GM23248 (cell line): ENCODE measurements around the gene FHOD1.

Experiments used
- EZH2 ChIP-seq: fragments of 200-600 bp; sonication (generic); IDR thresholded peaks from 2 replicates; pipeline ENCODE4 v1.6.1; 2018; ENCODE audit warnings: antibody characterized with exemption, mild to moderate bottlenecking; ENCODE audit not compliant: insufficient read depth, poor library complexity, severe bottlenecking
- EZH2phosphoT487 ChIP-seq: fragments of 200-600 bp; sonication (generic); IDR thresholded peaks from 2 replicates; pipeline ENCODE4 v1.6.1; 2018; ENCODE audit warnings: antibody characterized with exemption, moderate library complexity, mild to moderate bottlenecking, low read depth; ENCODE audit not compliant: insufficient read depth

DNA sequence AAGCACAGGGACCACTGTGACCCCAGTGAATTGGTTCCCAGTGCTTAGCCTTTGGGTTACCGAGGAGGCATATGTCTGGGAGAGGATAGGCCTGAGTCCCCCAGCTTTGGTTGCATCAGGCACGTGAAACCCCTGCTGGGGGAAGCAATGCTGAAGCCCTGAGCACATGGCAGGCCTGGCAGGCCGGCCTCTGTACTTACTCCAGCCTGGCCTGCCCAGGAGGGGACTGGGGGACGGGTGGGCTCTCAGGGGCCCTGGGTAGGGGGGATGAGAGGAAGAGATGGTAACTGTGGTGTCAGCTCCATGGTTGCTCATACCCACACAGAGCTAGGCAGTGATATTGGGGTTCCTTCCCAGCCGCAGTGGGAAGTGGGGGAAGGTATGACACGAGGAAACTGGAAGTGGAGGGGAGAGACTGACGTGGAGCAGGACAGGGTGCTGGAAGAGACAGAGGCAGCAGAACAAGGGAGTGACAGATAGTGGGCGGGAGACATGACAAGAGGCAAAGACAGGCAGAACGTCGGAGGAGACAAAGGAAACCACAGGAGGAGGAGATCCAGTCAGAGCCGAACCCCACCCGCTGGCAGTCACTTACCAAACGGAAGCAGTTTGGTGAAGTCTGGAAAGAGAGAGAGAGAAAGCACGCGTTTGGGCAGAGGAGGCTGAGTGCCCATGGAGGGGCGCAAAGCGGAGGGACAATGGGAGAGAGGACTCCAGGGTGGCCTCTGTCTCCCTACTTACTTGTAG lies 11.3 kb downstream of the FHOD1 start:
- no peak for TF ChIP-seq EZH2
- TF ChIP-seq EZH2phosphoT487, result no peak
